Measurements from ENCODE around the gene IL16. TPM values are rescaled to one million over a fixed set of nuclear protein-coding genes. Genes with fewer than 3 reads are reported as not detected.

Gene IL16
- total and polyA plus RNA-seq, 9 of the 15 experiments (the other 6 are each of a cell fraction or from before 2014, with no cell fraction given), result 1.4 to 18.8 (median 10.6) TPM

DNA sequence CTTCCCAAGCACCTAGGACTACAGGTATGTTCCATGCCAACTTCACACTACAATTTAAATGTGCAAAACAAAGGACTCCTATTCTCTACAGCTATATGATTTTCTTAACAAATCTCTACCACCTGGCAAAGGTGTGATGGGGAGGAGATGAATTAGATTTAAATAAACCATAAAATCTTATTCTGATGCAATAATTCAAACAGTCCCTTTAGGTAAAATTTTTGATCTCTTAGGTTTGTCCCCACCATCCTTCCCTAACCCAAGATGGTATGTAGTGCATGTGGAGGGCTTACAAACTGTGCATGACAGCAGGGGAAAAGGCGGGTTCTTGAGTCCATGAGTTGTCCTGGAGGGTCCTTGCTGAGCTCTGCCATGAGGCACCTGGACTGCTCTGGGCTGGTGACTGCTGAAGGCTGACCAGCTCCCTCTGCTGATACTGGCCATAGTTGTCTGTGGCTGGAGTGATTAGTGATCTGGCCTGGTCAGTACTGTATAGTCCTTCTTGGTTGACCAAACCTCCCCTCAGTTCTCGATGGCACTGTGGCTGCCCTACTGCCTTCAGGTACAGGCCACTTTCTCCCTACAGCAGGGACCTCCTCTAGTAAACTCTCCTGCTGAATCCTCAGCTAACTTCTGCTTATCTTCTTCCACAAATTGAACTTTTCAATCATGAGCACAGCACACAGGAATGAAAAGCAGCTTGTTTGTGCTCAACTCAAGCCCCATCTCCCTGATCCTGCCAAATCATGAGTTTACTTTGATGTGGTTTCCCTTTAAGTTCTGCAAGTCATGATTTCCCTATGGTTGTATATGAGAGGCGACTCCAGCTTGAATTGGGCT lies 32.5 kb upstream of the IL16 start (continued):
- TF ChIP-seq MGA (IDR thresholded peaks at IDR 0.05) (peak; percentile 57), MTA3 (IDR thresholded peaks at IDR 0.05; ENCODE audit: borderline replicate concordance) (0 out of 2 replicates have a peak, but pooled peaks have one; percentile 24), TAF9B (IDR thresholded peaks at IDR 0.05; ENCODE audit: partially characterized antibody) (peak; percentile 35), FOXJ2 (tag; IDR thresholded peaks at IDR 0.05) (0 out of 2 replicates have a peak, but pooled peaks have one; percentile 32), L3MBTL2 (IDR thresholded peaks at IDR 0.05) (peak; percentile 53; the same call in 1 of the 2 replicates), C11orf30 (IDR thresholded peaks at IDR 0.05; ENCODE audit: low read depth) (peak; percentile 96)
